GM19397 (cell line): Measurements from ENCODE around the gene DIAPH2.

Experiments used
- ATAC-seq: cut with Tn5 transposase; IDR thresholded peaks from one replicate; pipeline ENCODE4 v1.9.1; 2021; ENCODE audit warnings: mild to moderate bottlenecking, moderate library complexity; ENCODE audit not compliant: unreplicated experiment

Gene DIAPH2

GRCh38 chrX:96924581-96924980, 239.9 kb downstream of the DIAPH2 start:
- no peak for ATAC-seq

- ATAC-seq, result no peak
Measured at GRCh38 chrX:96929036-96929435, 244.4 kb downstream of the DIAPH2 start.

- no peak for ATAC-seq
Measured at GRCh38 chrX:96957718-96958117, 273.1 kb downstream of the DIAPH2 start.

GRCh38 chrX:96971812-96972211, 287.2 kb downstream of the DIAPH2 start:
- no peak for ATAC-seq

- no peak for ATAC-seq
Measured at GRCh38 chrX:96978906-96979305, 294.3 kb downstream of the DIAPH2 start.

- no peak for ATAC-seq
Measured at GRCh38 chrX:96979766-96980165, 295.1 kb downstream of the DIAPH2 start.

GRCh38 chrX:96982161-96982560, 297.5 kb downstream of the DIAPH2 start:
- ATAC-seq, result no peak

GRCh38 chrX:96984538-96984937, 299.9 kb downstream of the DIAPH2 start:
- ATAC-seq, result no peak

- no peak for ATAC-seq
Measured at GRCh38 chrX:96985046-96985445, 300.4 kb downstream of the DIAPH2 start.

- no peak for ATAC-seq
Measured at GRCh38 chrX:96987228-96987627, 302.6 kb downstream of the DIAPH2 start.

GRCh38 chrX:96989830-96990571, 305.4 kb downstream of the DIAPH2 start:
- ATAC-seq, result no peak

- no peak for ATAC-seq
Measured at GRCh38 chrX:96994093-96994492, 309.5 kb downstream of the DIAPH2 start.

GRCh38 chrX:96997196-96997595, 312.6 kb downstream of the DIAPH2 start:
- ATAC-seq, result no peak

GRCh38 chrX:97000682-97001368, 316.2 kb downstream of the DIAPH2 start:
- no peak for ATAC-seq

GRCh38 chrX:97006167-97006566, 321.5 kb downstream of the DIAPH2 start:
- ATAC-seq, result no peak

GRCh38 chrX:97009391-97009790, 324.7 kb downstream of the DIAPH2 start:
- no peak for ATAC-seq

GRCh38 chrX:97011540-97011939, 326.9 kb downstream of the DIAPH2 start:
- ATAC-seq, result no peak

- ATAC-seq, result no peak
Measured at GRCh38 chrX:97016106-97016505, 331.5 kb downstream of the DIAPH2 start.

- no peak for ATAC-seq
Measured at GRCh38 chrX:97021680-97022079, 337.0 kb downstream of the DIAPH2 start.

GRCh38 chrX:97026406-97026805, 341.8 kb downstream of the DIAPH2 start:
- no peak for ATAC-seq

GRCh38 chrX:97027384-97027922, 342.8 kb downstream of the DIAPH2 start:
- no peak for ATAC-seq

- no peak for ATAC-seq
Measured at GRCh38 chrX:97030463-97030862, 345.8 kb downstream of the DIAPH2 start.
